Stimulated activated CD4-positive, alpha-beta T cell treated with anti-CD3 and anti-CD28 coated beads, Interleukin-15, amount 100 ng/mL, for 1 hour (primary cell): ENCODE measurements around the gene SHROOM3.

Experiments used
- DNase-seq, 2 donors: peaks; one replicate each; pipeline ENCODE4 v3.0.0-alpha.2; 2020; ENCODE audit warnings: low read depth in 1 of 2, low spot score in 1 of 2

The SHROOM3 gene

DNA sequence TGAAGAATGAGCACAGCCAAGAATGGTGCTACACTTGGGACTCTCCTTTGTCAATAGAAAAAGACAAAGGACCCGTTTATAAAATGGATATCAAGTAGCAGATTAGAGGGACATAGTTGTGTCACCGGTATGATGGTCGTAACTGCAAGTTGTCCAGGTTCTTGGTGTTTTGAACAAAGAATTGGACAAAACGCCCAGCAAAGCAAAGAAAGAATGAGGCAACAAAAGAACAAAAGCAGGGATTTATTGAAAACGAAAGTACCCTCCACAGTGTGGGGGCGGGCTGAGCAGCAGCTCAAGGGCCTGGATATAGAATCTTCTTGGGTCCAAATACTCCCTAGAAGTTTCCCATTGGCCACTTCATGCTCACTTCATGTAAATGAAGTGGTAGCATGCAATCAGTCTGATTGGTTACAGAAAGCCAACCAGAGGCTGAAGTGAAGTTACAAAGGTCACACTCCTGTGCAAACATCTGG lies 54.7 kb downstream of the SHROOM3 start:
- DNase-seq: no peak

DNA sequence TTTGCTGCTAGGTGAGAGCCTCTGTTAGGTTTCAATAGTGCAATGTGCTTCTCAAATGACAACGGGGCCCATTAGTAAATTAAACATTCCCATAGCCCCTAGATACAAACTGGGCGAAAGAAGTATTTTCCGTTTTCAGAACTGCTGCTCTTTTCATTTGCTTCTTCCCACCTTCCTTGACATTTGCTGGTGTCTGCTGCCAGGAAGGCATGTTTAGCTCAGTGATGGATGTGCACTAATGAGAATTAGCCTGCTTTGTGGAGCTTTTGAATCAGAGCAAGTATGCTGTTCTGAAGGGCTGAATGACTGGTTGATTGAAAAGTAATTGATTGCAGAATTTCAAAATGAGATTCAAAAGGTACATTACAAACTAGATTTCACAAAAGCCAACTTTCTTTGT lies 57.0 kb downstream of the SHROOM3 start:
- DNase-seq: no peak

DNA sequence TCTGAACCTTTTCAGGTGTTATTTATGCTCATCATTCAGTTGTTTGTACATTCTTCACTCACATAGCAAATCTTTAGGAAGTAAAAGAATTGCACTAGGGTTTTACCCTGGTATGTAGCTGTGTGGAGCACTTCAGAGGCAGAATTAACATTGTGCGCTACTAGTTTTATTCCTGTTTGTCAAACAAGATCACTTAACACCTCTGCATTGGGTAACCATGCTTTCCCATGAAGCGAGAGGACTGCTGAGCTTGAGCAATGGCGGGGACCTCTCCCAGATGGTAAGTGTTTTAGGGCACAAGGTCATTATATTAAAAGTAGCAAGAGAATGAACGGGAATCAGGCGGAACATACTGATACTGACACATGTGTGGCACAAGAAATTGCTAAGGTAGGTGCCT lies 59.2 kb downstream of the SHROOM3 start:
- no peak for DNase-seq

DNA sequence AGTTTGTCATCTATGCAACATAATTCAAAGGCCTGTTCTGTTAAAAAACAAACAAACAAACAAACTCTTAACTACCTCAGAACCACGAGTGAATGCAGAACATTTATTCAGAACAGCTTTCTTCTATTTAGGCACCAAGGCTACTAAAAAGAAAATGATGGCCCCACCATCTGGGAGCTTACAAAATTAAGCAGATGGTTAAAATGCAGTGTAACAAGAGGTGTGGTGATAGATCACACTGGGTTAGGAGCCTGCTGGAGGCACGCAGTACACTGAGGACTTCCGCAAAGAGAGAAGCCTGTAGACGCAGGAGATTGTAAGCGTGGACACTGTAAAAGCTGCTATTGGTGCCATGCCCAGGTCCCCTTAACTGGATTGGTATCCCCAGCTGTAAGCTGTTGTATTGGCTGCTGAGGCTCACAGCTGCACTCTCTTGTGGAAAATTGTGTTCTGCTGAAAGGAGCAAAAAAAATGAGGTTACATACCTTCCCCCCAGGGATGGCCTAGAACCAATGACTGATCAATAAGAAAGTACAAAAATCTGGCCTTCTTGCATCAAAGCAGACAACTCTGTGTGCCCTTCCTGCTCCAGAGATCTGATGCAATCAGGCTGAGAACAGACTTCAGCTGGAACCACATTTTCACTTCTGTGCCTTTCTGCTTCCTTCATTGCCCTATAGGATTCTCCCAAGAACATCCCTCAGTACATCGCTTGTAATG lies 60.0 kb downstream of the SHROOM3 start:
- no peak for DNase-seq

DNA sequence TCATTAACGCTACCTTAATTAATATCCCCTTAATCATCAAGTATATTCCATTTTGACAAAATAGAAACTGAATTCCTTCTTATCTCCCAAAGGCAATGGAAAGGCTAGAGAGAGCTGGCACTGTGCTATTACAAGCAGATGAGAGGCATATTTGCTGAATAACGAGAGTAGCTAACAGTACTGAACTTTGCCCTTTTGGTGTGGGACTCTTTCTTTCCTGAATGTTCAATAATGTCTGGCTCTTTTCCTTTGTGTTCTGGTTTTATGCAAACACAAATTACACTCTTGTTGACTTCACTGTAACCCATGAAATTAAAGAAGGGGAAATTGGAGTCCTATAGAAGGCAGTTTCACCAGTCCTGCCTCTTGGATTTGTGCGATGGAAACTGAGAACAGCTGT lies 63.5 kb downstream of the SHROOM3 start:
- no peak for DNase-seq

DNA sequence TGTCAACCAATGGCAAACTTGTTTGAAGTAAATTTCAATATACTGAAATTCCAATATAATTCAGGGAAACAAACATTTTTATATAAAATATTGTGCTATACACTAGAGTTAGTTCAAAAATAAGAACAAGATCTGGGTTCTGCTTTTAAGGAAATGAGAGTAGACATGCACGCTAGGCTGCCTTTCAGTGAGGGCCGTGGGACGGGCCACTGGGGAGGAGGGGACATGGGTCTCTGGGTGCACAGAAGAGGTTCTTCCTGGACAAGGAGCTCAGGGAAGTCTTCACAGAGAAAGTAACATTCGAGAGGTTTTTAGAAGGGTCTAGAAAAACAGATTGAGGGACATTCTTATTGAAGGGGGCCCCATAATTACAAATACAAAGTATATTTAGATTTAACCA lies 64.4 kb downstream of the SHROOM3 start:
- no peak for DNase-seq

DNA sequence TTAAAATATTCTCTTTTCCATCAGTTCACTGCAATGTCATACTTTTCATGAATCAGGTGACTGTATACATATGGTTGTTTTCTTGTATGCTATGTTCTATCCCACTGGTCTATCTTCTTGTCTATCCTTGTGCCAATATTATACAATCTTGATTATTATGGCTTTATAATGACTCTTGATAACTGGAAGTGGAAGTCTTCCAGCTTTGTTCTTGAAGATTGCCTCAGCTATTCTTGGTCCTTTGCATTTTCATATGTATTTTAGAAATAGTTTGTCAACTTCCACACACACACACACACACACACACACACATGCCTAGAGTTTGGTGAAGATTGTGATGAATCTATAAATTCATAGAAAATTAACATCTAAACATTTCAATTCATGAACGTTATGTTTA lies 67.9 kb downstream of the SHROOM3 start:
- DNase-seq: no peak

DNA sequence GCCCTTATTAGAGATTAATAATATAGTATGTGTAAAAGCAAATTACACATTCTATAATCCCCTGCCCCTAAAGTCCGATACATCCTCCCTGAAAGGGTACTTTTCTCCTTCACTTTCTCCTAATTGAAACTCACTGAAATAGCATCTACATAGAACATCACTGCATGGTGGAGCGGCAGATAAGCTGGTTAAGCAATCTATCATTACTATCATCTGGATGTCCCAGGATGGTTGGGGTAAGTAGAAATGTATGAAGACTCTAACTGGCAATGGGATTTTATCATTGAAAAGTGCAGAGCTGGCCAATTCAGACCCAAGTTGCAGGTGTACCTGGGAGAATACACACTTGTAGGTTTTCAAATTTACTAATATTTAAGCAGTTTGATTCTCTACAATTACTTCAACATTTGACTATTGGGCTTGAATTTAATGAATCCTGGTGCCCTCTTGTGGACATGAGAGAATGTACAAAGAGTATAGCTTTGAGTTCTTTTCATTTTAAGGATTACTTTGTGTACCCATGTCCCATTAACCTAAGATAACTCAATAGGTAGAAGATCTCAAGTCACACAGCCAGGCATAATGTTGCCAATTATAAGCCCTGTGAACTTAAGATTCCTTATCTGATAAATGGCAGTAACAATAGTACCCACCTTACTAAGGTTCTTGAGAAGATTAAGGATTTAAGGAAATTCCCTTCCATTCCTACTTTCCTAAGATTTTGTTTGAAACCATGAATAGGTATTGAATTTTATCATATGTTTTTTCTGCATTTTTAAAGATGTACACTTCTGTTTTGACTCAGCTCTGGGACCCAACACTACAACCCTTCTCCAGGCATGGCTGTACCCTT lies 69.8 kb downstream of the SHROOM3 start:
- no peak for DNase-seq

DNA sequence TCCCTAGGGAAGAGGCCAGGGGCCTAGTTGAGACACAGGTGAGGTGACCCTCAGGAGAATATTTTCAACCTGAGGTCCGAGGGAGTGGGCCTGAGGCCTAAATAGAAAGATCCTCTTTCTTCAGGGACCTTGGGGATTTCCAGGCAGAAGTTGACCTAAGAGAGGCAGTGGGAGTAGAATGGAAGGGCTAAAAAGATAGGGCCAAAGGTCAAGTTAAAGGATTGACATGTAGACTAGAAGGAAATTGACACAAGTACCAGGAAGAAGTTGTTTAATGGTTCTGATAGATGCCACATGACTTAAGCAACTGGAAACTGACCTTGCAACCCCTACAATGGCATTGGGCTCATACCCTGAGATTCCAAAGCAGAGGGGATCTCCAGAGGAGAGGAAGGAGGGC lies 76.9 kb downstream of the SHROOM3 start:
- no peak for DNase-seq

DNA sequence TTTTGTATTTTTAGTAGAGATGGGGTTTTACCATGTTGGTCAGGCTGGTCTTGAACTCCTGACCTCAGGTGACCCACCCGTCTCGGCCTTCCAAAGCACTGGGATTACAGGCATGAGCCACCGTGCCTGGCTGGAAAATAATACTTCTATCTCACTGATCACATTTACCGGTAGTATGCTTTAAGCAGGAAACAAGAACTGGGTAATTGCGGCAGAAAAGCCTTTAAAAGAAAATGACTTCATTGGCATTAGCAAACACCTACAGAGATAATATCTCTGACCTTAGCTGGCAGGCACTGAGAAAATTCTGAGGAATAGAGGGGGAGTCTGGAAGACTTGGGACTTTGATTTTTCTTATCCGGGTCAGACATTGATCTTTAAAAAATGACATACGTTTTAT lies 78.5 kb downstream of the SHROOM3 start:
- DNase-seq: no peak

DNA sequence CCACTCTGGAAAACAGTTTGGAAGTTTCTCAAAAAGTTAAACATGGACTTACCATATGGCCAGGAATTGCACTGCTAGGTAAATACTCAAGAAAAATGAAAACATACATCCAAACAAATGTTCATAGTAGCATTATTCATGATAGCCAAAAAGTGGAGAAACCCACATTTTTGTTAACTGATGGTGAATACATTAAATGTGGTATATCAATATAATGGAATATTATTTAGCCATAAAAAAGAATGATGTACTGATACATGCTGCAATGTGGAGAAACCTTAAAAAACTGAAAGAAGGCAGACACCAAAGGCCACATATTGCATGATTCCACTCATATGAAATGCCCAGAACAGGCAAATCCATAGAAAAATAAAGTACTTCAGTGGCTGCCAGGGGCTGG lies 79.1 kb downstream of the SHROOM3 start:
- DNase-seq: no peak

DNA sequence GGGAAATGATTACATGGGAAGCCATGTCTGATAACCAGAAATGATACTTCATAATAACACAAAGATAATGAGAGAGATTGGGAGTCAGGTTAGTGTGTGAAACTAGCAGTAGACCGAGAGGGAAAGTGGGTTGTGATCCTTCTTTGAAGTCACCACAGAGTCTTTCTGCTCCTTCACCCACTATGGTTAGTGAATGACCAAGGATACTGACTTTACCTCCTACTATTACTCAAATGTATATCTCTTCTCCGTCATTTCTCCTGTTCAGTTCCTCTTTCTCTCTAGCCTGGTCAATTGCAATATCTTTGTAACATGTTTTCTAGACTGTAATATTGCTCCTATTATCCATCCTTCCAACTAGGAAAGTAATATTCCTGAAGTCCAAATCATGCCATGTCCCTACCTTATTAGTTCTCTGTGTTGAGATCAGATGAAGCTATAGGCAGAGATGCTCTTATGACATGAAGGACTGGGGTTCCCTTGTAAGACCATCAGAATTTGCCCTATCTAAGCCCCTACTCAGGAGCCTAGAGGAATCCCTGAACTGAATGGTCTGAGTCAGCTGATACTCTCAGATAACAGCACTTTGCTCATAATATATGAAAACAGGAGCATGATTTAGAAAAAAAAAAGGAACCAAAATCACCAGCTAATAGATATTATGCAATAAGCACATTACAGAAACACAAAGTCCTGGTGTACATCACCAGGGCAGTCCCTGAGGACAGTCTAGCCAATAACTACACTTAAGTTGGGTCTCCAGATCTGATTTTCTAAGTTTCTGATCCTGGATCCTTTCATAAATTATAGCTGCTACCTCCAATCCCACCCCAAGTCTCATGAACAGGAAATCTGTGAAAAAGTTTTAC lies 81.2 kb downstream of the SHROOM3 start:
- DNase-seq: no peak

DNA sequence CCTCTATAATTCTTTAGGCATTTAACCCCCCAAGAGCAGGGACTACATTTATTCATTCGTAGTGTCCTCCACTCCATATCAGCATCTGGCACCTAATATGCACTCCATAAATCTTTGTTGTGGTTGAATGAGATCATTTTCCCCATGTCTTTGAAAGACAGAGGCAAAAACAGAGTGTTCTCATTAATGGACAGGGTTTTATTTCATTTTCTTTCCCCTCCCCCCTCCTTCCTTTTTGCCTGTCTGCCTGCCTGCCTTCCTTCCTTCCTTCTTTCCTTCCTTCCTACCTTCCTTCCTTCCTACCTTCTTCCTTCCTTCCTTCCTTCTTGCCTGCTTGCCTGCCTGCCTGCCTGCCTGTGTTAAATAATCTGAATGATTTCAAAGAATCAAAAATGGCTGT lies 83.2 kb downstream of the SHROOM3 start:
- no peak for DNase-seq

DNA sequence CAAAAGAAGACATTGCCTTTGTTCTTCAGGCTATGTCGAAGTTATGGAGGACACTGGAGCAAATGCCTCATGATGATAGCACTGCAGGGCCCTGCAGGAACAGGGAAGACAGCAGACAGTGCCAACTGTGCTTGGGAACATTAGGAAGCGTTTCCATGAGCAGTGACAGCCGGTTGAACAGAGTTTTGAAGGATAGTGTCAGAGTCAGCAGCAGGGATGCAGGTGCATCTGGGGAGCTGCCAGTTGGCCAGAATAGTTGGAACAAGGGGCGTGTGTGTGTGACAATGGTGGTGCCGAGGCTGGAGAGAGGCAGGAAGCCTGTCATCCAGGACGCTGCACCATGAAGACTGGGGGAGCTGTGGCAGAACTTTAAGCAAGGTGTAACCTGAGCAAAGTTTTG lies 88.6 kb downstream of the SHROOM3 start:
- DNase-seq: no peak

DNA sequence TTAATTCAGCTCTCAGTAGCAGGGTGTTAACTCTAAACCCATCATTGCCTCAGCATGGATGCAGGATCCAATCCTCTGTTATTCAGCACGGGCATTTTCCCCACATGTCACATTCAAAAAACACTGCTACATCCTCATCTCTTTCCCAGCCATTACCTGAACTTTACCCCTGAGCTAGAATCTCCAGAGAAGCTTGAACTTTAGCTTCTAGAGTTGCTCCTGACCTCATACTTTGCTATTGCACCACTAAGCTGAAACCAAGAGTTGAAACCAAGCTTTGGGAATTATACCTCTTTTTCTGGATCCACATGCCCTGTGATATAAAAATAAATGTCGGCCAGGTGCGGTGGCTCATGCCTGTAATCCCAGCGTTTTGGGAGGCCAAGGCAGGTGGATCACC lies 90.7 kb downstream of the SHROOM3 start:
- no peak for DNase-seq

DNA sequence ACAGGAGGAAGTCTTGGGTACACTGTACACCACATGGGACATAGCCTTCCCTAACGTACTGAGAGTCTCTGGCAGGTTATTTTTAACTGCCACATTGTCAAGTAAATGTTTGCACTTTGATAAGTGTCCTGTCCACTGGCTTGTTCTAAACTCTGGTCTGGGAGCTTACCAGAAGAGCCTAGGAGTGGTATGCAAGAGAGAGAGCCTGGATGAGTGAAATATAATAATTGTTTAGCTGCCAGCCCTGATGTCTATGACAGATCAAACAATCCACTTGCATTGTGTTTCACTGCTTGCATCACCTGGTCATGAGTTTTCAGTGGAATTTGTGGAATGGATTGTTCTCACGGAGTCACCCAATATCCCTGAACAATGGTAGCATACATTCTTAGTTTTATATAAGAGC lies 91.6 kb downstream of the SHROOM3 start:
- no peak for DNase-seq

DNA sequence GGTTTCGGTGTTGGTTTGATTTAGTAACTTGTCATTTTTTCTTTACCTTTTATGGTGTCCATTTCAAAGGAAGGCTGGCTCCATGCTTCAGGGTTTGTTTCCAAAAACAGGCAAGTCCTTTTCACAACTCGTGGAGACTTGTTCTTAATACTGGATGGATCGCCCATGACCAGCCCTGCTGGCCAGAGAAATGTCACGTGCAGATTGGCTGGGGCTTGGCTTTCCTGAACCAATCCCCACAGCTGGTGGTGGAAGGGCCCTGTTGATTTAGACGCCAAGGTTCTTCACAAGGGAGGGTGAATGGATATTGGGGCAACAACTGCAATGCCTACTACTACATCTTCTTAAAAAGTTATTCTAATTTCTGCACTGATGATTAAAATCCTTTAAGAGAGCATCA lies 92.6 kb downstream of the SHROOM3 start:
- no peak for DNase-seq

DNA sequence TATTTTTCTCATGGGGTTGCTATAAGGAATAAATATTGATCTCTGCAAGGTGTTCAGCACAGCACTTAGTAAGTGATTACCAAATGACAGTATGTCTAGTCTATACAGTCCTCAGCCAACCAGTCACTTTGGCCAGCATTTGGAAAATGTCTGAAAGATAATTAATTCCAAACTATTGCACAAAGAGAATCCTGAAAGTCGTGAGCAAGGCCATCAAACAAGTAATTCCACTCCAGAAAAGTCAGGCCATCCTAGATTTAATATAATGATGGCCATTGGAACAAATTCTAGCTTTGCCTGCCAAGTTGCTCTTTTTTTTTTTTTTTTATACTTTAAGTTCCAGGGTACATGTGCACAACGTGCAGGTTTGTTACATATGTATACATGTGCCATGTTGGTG lies 96.6 kb downstream of the SHROOM3 start:
- DNase-seq: no peak

DNA sequence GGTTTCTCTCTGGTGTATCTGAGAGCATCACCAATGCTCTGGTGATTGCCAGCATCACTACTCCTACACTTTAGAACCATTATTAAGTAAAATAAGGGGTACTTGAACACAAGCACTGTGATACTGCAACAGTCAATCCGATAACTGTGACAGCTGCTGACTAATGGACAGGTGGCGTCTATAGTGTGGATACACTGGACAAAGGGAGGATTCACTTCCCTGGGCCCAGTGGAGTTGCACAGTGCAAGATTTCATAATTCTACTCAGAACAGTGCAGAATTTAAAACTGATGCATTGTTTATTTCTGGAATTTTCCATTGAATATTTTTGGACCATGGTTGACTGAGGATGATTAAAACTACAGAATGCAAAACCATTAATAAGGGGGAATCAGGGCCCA lies 97.8 kb downstream of the SHROOM3 start:
- DNase-seq: no peak

DNA sequence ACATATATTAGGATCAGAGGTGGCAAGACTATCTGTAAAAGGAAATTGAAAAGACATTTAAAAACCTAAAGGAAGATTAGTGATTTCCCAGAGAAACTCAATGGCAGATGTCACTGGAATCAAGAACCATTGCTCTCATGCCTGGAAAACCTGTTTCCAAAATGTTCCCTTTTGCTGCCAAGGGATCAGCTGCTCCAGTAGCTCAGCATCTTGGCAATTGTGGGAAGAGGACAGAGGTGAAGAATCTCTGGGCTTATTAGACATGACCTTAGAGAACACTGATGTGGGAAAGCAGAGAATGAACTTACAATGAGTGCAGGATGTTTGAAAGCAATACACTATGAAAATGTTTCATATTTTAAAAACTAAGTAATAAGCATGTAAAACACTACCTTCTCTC lies 98.3 kb downstream of the SHROOM3 start:
- no peak for DNase-seq

DNA sequence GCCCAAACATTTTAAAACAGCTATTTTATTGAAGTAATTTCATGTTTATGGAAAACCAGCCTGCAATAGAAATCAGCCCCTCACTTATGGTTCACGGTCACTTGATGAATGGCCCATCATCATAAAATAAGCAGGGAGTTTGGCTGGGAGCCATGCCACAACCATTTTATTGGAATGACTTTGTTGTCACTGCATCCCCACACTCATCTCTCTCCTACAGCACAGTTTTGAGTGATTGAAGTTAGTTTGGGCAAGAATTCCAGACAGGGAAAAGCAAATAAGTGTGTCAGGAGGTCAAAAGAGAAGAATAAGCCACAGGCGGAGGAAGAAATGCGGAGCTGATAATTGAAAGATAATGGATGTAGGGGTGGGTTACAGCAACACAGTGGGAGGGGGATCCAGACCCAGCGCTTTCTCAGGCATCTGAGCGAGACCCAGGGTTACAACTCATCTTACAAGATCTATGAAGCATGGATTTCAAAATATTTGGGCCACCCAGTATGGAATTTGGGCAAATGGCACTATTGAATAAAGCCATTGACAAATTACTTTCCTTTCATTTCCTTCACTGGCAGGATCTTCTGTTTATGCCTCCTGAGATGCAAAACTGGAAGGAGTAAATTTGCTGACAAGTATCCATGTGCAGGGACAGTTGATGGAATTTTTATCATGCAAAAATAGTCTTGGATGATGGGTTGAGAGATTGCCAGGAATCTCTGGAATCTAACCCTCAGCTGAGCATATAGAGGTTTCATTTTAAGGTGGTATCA lies 100.8 kb downstream of the SHROOM3 start:
- DNase-seq: no peak
